ENCODE measurements around the gene EIF3I.

The EIF3I gene

DNA sequence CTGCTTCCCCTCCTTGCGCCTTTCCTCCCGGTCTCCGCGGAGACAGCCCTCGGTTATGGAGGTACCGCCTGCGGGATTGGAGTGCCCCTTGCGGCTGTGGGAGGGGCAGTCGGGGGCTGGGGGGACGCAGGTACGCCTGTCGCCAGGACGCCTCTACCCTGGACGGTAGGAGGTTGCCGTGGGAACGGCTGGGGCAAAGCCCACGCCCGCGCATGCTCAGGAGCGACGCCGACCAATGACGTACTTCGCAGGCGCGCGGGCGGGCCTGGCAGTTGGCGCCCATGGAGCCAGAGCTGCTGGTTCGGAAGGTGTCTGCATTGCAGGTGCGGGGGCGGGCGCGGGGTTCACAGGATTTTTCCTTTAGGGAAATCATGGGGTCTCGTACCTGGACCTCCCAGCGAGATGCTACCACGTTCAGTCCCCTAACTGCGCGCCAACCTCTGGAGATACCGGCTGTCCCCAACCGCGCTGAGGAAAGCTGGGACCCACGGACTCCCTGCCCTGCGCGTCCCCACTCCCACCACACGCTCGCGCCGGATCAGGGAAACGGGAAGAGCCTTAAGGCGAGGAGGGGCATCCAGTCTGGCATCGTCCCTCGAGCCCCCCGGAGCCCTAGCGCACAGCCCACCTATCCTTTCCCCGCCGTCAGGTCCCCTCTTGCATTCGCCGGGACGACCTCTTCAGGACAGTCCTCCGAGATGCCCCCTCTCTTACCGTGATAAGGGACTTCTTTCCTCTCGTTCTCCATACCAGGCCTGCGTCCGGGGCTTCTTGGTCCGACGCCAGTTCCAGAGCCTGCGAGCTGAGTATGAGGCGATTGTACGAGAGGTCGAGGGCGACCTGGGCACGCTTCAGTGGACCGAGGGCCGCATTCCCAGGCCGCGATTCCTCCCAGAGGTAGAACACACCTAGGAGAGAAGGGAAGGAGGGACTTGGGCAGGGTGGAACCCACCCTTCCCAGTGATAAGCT is 16.5 kb upstream of the EIF3I start, which contains the start of gene IQCC:
TSS of gene IQCC (plus strand) at position 271 of the 970 bp plus-strand sequence. CDS start at position 282, 11 bp downstream.
- Histone ChIP-seq H3K36me3 (no peaks in the 10 kb centered on the region), H3K27me3 (peaks cover 13% of the 10 kb centered on the region), H3K4me3 (ENCODE audit: low read depth in 1 of 2, low read length in 1 of 2) (peak within 1 kb of the TSS; percentile 66 to 71), H3K4me1 (ENCODE audit: control insufficient read depth in 1 of 2, insufficient read depth in 1 of 2, low read depth in 1 of 2, low read length in 1 of 2) (peaks cover 28 to 29% of the 10 kb centered on the region in 2 experiments), H3K27ac (peak within 1 kb of the TSS; percentile 19), H3K9me3 (no peaks in the 10 kb centered on the region)
- TF ChIP-seq, protein P1, sequence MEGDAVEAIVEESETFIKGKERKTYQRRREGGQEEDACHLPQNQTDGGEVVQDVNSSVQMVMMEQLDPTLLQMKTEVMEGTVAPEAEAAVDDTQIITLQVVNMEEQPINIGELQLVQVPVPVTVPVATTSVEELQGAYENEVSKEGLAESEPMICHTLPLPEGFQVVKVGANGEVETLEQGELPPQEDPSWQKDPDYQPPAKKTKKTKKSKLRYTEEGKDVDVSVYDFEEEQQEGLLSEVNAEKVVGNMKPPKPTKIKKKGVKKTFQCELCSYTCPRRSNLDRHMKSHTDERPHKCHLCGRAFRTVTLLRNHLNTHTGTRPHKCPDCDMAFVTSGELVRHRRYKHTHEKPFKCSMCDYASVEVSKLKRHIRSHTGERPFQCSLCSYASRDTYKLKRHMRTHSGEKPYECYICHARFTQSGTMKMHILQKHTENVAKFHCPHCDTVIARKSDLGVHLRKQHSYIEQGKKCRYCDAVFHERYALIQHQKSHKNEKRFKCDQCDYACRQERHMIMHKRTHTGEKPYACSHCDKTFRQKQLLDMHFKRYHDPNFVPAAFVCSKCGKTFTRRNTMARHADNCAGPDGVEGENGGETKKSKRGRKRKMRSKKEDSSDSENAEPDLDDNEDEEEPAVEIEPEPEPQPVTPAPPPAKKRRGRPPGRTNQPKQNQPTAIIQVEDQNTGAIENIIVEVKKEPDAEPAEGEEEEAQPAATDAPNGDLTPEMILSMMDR (IDR thresholded peaks at IDR 0.05): peak; percentile 12

DNA sequence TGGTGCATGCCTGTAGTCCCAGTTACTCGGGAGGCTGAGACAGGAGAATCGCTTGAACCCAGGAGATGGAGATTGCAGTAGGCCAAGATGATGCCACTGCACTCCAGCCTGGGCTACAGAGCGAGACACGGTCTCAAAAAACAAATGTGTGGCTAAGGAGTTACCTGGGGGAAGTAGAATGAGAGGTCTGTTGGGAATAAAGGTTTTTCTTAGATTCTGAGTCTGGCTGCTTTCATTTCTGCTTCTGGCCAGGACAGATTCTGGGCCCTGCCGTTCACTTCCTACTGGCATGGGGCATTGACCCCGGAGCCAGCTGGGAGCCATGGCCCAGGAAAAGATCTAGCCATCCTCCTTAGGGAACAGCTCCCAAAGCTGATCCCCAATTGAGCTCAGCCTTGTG is 13.7 kb upstream of the EIF3I start:
- Histone ChIP-seq H3K4me1 (ENCODE audit: control insufficient read depth in 1 of 2, insufficient read depth in 1 of 2, low read depth in 1 of 2, low read length in 1 of 2) (peaks cover 15 to 16% of the 10 kb centered on the region in 2 experiments), H3K4me3 (ENCODE audit: low read depth in 1 of 2, low read length in 1 of 2) (no peak overlapping the region), H3K27ac (no peak overlapping the region), H3K9me3 (no peaks in the 10 kb centered on the region), H3K36me3 (peaks cover 11% of the 10 kb centered on the region), H3K27me3 (no peaks in the 10 kb centered on the region)
- TF ChIP-seq, protein P1 (IDR thresholded peaks at IDR 0.05): no peak

DNA sequence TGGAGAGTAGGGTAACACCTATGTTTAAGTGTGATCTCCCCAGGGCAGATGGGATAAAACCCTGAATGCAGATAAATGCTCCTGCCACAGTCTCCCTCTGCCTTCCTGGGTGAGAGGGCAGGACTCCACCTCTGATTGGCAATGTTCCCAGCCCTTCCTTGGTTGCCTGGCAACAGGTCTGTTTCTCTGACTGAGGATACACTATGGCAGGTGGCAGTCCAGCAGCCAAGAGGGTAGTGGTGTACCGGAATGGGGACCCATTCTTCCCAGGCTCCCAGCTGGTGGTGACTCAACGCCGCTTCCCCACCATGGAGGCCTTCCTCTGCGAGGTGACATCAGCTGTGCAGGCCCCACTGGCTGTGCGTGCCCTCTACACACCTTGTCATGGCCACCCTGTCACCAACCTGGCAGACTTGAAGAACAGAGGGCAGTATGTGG is 13.3 kb upstream of the EIF3I start, which contains the start of gene DCDC2B:
TSS of gene DCDC2B (plus strand) at position 199 of the 438 bp plus-strand sequence. CDS start at position 204, 5 bp downstream.
- no peaks in the 10 kb centered on the region for H3K9me3 ChIP-seq
- H3K27me3 ChIP-seq: no peaks in the 10 kb centered on the region
- TF ChIP-seq, protein P1 (IDR thresholded peaks at IDR 0.05): no peak
- H3K27ac ChIP-seq: no peak within 1 kb of the TSS
- peaks cover 15 to 16% of the 10 kb centered on the region in 2 experiments for H3K4me1 ChIP-seq (ENCODE audit: control insufficient read depth in 1 of 2, insufficient read depth in 1 of 2, low read depth in 1 of 2, low read length in 1 of 2)
- no peak within 1 kb of the TSS for H3K4me3 ChIP-seq (ENCODE audit: low read depth in 1 of 2, low read length in 1 of 2)
- H3K36me3 ChIP-seq: peaks cover 15% of the 10 kb centered on the region

DNA sequence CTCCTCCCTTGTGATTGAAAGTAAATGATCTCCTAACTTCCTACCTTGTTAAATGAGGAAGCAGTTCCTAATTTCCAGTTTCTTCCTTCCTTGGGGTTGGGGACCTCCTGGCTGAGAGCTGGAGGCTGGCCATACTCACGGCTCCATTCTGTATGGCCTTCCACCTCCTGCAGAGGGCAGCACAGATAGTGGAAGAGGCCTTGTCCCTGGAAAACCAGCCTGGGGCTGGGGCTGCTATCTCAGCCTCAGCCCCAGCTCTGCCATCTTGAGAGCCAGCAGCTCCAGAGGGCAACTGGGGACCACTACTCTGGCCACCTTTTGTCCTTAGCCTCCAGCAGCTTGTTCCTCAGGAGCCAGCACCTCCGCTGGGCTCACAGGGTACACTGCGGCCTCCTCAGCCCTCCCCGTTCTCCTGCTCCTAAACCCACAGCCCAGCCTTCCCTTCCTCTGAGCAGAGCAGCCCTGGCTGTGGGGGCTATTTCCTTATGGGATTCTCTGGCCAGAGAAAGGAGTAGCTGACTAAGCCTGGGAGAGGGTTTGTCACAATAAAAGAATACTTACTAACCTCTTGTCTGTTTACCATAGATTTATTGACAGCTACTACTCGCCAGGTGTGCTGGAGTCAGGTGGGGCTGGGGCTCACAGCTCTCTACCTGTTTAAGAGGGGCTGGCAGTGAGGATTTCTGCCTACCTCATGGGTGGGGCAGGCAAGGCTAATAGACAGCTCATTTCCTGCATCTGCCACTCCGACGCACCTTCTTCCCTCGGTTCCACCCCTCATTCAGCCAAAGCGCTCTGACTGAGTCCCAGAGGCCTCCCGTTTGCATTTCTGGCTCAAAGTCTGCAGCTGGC is 6.4 kb upstream of the EIF3I start:
- TF ChIP-seq, protein P1 (IDR thresholded peaks at IDR 0.05): peak; percentile 33
- Histone ChIP-seq H3K9me3 (no peaks in the 10 kb centered on the region), H3K4me1 (ENCODE audit: control insufficient read depth in 1 of 2, insufficient read depth in 1 of 2, low read depth in 1 of 2, low read length in 1 of 2) (peaks cover 3 to 4% of the 10 kb centered on the region in 2 experiments), H3K36me3 (peaks cover 75% of the 10 kb centered on the region), H3K27me3 (no peaks in the 10 kb centered on the region), H3K27ac (peak overlapping the region; percentile 5), H3K4me3 (ENCODE audit: low read depth in 1 of 2, low read length in 1 of 2) (no peak overlapping the region)

DNA sequence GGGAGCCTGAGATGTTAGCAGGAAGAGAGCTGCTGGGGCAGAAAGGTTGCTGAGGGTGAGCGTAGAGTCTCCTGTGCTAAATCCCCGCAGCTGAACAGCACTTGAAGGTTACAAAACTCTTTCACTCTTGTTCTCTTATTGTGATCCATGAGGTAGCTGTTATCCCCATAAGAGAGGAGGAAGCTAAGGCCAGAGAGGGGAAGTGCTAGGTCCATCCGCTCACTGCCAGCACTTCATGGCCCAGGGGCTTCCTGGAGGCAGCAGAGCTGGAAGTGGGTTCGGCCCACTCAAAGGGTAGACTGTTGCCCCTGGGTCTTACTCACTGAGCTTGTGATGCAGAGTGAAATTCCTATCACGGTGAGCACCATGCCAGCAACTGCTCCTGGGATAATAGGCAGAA is 5.6 kb upstream of the EIF3I start:
- Histone ChIP-seq H3K9me3 (no peaks in the 10 kb centered on the region), H3K27me3 (no peaks in the 10 kb centered on the region), H3K4me1 (ENCODE audit: control insufficient read depth in 1 of 2, insufficient read depth in 1 of 2, low read depth in 1 of 2, low read length in 1 of 2) (peaks cover 10 to 11% of the 10 kb centered on the region in 2 experiments), H3K4me3 (ENCODE audit: low read depth in 1 of 2, low read length in 1 of 2) (no peak overlapping the region), H3K27ac (peak overlapping the region; percentile 5), H3K36me3 (peaks cover 76% of the 10 kb centered on the region)
- TF ChIP-seq, protein P1 (IDR thresholded peaks at IDR 0.05): no peak

Measured in neutrophil (primary cell).